NOMO-1 treated with dmso at 0.1 percent for 144 hours (cell line): ENCODE results near the gene SAMD1.

Source experiments
- DNase-seq: peaks from one replicate; lab custom pipeline; 2025; ENCODE audit not compliant: unreplicated experiment; lab: John Stamatoyannopoulos, UW

The SAMD1 gene

DNA sequence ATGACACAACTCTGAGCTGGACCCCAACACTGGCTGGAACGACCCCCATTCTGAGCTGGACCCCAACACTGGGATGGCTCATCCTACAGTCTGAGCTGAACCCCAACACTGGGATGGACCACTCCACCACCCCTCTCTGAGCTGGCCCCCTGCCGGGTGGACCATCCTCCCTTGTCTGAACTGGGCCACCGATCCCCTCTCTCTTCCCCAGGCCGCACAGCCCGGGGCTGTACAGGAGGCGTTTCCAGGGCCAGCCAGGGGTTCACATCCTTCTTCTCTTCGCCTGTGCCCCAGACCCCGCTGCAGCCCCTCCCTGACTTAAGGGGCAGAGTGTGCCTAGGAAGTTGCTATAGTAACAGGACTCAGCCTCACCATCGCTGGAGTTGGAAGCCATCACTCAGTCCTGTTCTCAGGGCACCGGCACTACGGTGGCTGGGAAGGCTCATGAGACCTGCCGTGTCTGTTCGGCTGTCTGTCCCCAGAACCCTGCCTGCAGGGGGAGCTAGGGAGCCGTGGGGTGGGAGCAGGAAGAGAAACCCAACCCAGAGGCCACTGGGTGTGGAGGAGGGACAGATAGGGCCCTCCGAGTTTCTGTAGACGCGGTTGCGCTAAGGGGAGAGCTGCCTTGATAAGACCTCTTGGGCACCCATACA is 23.3 kb upstream of the SAMD1 start:
- no peak for DNase-seq

DNA sequence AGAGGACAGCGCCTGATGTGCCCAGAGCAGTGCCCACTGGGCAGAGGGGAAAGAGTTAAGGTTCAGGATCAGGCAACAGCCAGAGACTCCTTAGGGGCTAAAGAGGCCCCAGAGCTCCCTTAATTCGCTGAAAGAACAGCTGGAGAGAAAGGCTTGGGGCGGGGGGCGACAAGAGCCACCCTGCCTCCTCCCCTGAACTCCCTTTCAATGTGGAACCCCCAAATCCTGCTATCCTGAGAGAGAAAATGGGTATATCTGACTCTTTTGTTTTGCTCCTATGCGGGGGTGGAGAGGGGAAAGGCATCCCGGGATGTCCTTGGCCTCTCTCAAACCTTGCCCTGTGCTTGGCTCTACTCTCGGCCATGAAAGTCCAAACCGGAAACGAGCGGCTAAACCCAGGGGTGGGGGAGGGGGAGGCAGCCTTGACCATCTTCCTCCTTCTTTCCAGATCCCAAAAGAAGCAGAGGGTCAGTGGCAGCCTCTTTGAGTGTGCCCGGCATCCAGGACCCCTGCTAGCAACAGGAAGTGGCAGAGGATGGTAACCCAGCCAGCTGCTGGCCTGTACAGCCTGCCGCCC is 22.3 kb upstream of the SAMD1 start:
- DNase-seq = no peak

- DNase-seq = no peak
Measured at GRCh38 chr19:14112051-14112808, 21.7 kb upstream of the SAMD1 start.

DNA sequence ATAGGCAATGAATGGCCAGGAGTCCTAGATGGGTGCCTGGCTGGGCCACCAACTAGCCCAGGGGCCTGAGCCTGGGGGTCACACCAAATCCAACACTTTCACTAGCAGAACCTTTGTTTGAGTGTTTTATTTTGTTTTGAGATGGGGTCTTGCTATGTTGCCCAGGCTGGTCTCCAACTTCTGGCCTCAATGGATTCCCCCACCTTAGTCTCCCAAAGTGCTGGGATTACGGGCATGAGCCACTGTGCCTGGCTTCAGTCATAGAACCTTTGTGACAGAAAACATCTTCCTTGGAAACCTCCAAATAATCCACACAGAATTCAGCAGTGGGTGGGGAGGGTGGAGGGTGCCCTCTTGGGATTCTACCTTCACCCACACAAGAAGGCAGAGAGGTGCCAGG is 20.9 kb upstream of the SAMD1 start:
- DNase-seq = no peak

GRCh38 chr19:14110650-14111049 is 20.1 kb upstream of the SAMD1 start:
- DNase-seq = no peak

GRCh38 chr19:14107581-14108461 is 17.3 kb upstream of the SAMD1 start:
- no peak for DNase-seq

DNA sequence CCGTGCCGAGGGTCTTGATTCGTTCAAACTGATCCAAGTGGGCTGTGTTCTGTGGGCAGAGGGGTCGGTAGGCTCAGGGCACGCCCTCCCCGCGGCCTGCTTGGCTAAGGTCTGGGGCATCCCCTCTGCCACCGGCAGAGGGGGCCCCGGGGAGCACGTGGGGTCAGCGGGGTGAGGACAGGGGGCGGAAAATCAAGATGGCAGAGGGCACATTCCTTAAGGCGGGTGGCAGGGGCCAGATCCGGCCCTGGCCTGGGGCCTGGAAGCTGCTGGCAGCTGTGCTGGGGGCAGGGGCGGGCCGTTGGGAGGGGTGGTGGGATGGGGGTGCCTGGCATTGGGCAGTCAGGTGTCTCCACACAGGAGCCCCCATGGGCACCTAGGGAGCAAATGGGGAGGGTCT is 16.3 kb upstream of the SAMD1 start:
- DNase-seq = no peak

- DNase-seq = no peak
Measured at GRCh38 chr19:14105680-14106079, 15.1 kb upstream of the SAMD1 start.

DNA sequence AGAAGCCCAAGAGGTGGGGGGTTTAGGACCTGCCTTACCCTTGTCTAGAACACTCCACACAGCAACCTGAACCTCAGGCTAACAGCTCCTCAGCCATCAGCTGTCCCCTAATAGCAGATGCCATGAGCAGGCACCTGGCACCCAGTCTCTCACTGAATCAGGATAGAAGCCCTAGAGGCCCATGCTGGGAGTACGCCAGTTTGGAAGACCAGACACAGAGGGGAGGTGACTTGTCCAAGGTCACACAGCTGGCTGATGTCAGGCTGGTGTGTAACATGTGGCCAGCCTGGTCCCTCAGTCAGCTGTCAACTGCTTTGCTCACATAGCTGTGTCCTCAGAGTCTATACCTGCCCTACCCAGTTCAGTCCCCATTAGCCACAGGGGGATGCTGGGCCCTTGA is 12.8 kb upstream of the SAMD1 start:
- DNase-seq = no peak

- no peak for DNase-seq
Measured at GRCh38 chr19:14102756-14103155, 12.2 kb upstream of the SAMD1 start.

DNA sequence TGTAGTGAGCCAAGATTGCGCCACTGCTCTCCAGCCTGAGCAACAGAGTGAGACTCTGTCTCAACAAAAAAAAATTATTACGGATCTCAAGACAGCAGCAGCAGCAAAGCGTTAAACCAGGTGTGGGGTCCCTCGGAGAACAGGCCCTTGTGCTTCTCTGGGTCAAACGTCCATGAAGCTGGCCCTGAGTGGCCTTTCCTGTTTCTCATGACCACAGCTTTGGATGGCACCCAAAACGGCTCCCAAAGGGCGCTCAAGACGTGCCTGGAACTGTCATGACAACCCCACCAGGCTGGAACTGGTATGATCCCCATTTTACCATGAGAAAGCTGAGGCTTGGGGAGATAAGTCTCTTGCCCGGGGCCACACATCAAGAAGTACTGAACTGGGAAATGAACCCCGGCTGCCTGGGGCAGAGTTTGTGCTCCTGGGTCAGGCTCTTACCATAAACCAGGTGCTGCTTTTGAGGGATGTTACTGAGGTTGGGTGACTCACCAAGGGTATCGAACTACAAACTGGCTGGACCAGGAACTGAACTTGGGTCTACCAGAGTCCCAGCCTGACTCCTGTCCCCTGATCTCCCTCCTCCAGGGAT is 11.6 kb upstream of the SAMD1 start:
- no peak for DNase-seq

DNA sequence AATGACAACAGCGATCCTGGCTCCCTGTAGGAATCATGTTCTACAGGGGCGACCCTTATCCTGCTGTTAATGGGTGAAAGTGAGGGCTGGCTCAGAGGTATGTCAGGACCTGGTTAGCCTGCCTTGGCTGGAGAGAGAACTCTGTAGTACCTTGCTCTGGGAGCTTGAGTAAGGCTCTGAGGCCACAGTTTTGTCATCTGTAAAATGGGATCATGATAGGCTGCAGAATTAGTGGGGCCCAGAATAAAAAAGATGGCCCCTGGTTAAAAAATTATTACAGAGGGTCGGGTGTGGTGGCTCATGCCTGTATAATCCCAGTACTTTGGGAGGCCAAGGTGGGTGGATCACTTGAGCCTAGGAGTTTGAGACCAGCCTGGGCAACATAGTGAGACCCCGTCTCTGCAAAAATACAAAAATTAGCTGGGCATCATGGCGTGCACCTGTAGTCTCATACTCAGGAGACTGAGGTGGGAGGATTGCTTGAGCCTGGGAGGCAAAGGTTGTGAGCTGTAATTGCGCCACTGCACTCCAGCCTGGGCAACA is 10.5 kb upstream of the SAMD1 start:
- DNase-seq = no peak

GRCh38 chr19:14097532-14098151 is 7.1 kb upstream of the SAMD1 start:
- DNase-seq = no peak

DNA sequence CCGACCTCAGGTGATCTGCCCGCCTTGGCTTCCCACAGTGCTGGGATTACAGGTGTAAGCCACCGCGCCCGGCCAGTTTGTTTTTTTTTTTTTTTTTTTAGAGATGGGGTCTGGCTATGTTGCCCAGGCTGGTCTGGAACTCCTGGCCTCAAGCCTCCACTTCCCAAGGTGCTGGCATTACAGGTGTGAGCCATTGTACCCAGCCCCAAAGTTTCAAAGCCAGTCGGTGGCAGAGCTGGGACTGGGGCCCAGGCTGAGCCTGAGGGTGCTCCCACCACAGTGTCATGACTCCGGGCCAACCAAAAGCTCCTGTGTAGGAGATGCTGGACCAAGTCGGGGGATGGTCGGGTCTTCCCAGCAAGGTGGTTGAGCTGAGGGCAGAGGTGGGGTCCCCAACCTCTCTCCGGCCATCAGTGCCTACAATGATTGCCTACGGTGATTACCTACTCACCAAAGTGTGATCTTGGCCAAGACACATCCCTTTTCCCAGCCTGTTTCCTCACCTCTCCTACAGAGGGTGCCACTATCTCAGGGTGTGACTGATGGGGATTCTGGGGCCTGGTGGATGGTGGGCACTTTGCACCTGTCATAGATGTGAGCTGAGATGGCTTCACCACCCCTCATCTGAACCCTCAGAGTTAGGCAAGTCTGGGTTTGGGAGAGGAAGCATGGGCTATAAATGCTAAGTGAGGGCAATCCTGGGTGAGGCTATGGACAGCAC is 5.9 kb upstream of the SAMD1 start:
- DNase-seq = no peak

- DNase-seq = no peak
Measured at GRCh38 chr19:14094854-14095253, 4.3 kb upstream of the SAMD1 start.

GRCh38 chr19:14093117-14093823 is 2.7 kb upstream of the SAMD1 start:
- no peak for DNase-seq

DNA sequence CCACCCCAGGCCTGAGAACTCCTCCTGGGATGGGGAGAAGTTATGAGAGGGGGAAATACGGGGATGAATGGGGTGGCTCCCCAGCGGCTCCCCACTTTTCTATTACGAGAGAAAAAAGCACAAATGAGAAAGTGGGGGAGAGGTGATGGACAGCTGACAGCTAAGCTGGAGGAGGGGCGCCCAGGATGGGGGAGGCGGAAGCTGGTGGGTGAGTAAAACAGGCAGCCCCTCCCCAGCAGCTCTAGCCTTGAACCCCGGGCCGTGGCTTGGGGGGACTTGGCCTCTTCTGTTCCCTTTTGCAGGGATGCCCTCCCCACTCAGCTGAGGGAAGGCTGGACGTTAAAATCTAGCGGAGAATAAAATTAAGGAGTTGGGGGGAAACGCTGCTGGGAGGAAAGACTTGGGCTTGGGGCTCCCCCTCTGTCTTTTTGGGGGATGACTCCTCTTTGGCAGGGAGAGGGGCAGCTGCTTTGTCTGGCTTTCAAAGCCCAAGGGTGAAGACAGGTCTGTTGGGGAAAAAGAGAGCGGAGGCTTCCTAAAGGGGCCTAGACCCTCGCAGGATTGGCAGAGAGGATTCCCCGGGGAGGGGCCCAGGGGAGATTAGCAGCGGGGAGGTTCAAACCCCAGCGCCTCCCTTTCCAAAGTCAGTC is 1.4 kb upstream of the SAMD1 start:
- no peak for DNase-seq

DNA sequence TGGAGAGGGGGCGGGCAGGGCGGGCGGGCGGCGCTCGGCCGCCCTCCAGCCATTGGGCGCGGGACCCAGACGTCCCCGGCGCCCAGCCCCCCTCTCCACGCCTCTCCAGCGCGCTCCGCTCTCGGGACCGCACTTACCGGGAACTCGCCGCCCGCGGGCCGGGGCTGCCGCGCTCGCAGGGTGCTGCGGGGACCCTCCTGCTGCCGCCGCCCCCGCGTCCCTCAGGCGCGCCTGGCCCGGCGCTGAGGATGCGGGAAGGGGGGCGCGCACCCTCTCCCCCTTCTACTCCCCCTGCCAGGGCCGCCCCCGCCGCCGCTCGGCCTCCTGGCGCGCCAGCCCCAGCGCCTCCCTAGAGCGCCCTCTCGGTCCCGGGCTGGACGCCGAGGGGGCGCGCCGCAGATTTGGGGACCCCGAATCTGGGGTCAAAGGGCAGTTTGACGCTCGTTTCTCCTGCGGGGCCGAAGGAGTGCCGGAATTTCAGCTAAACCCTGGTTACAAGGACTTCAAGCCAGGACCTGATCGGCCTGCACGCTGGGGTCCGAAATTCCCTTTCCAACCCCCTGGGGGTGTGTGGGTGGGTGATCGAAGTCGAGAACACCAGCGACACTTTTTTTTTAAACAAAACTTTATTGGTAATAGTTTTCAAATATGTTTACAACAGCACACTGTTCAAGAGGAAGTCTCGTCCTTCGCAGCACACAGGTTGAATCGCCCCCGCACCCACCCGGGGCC is 696 bp upstream of the SAMD1 start:
- peak; percentile 79 for DNase-seq
